Adrenal gland (tissue), 5 donors: ENCODE measurements around the gene SORL1.

Experiments used
- CTCF ChIP-seq, 6 experiments: fragments of 450-650 bp in 4 of 6; fragments of 200-600 bp in 2 of 6; sonication (generic) in 1 of 6; IDR thresholded peaks; 1 replicate in 5 of 6; 2 replicates in 1 of 6; pipeline versions ENCODE4 v1.5.1 to v1.8.0; 2016 to 2021; ENCODE audit warnings: antibody characterized with exemption in 6 of 6, mild to moderate bottlenecking in 2 of 6, moderate library complexity in 1 of 6
- POLR2A ChIP-seq, 2 donors: fragments of 450-650 bp; IDR thresholded peaks; one replicate each; pipeline ENCODE4 v1.6.1; 2017; ENCODE audit warnings: antibody characterized with exemption in 2 of 2, mild to moderate bottlenecking in 2 of 2, moderate library complexity in 1 of 2
- donor health status: DM: no; HTN: no; CAD: no.

GRCh38 chr11:121467471-121467870 lies 15.4 kb downstream of the SORL1 start:
- TF ChIP-seq CTCF (IDR thresholded peaks at IDR 0.05) (no peak), POLR2A (IDR thresholded peaks at IDR 0.05) (no peak)
